K562 (cell line): Measurements from ENCODE around the gene CARMIL3. TPM values are rescaled to one million over a fixed set of nuclear protein-coding genes. Genes with fewer than 3 reads are reported as not detected.

Source experiments
- C11orf30 ChIP-seq: fragments of 450-650 bp; IDR thresholded peaks from 2 replicates; pipeline ENCODE4 v1.6.1; 2016; ENCODE audit warnings: low read depth, mild to moderate bottlenecking
- CBFB ChIP-seq: sonication (generic); formaldehyde crosslinking; IDR thresholded peaks from 2 replicates; pipeline ENCODE4 v1.4.0; 2020; ENCODE audit warnings: mild to moderate bottlenecking, missing genetic modification reagents
- CHD1 ChIP-seq: fragments of 200-600 bp; sonication (generic); IDR thresholded peaks from one replicate; pipeline ENCODE4 v1.6.1; 2012; ENCODE audit warnings: mild to moderate bottlenecking, moderate library complexity, low read length, inconsistent platforms
- ETS2 ChIP-seq: IDR thresholded peaks from 2 replicates; pipeline ENCODE4 v1.6.1; 2016; ENCODE audit warnings: borderline replicate concordance, missing genetic modification characterization, mild to moderate bottlenecking, moderate library complexity, missing compliant biosample characterization; ENCODE audit not compliant: poor library complexity, severe bottlenecking
- GABPB1 ChIP-seq: sonication (generic); formaldehyde crosslinking; IDR thresholded peaks from 2 replicates; pipeline ENCODE4 v1.8.0; 2022; ENCODE audit warnings: mild to moderate bottlenecking, missing genetic modification reagents
- GATAD2B ChIP-seq: fragments of 450-650 bp; IDR thresholded peaks from 2 replicates; pipeline ENCODE4 v1.6.1; 2017; ENCODE audit warnings: mild to moderate bottlenecking, borderline replicate concordance
- POLR2AphosphoS2 ChIP-seq: IDR thresholded peaks from 2 replicates; pipeline ENCODE4 v1.6.1; 2012; ENCODE audit warnings: low read length, improper control_type of control experiment
- SMAD4 ChIP-seq: fragments of 250-450 bp; sonication (Bioruptor Pico); conservative IDR thresholded peaks from 2 replicates; pipeline ENCODE4 v1.8.0; 2021; ENCODE audit warnings: inconsistent platforms, mild to moderate bottlenecking, moderate library complexity
- SPI1 ChIP-seq: IDR thresholded peaks from 2 replicates; pipeline ENCODE4 v1.6.1; 2011; ENCODE audit warnings: low read depth, low read length, control low read depth, borderline replicate concordance
- SREBF2 ChIP-seq: sonication (generic); formaldehyde crosslinking; IDR thresholded peaks from 2 replicates; pipeline ENCODE4 v1.4.0; 2020; ENCODE audit warnings: mild to moderate bottlenecking, missing genetic modification reagents
- XRCC3 ChIP-seq: fragments of 450-650 bp; IDR thresholded peaks from 2 replicates; pipeline ENCODE4 v1.6.1; 2017; ENCODE audit warnings: mild to moderate bottlenecking, moderate library complexity
- ZKSCAN1 ChIP-seq: fragments of 150-350 bp; IDR thresholded peaks from 2 replicates; pipeline ENCODE4 v1.6.1; 2016; ENCODE audit warnings: low read depth, low read length
- ZNF134 ChIP-seq: fragments of 250-450 bp; sonication (Bioruptor Pico); conservative IDR thresholded peaks from 2 replicates; pipeline ENCODE4 v1.4.0; 2020
- polyA plus RNA-seq, 8 experiments: library from polyadenylated mRNA; depleted of rRNA in 4 of 8; stranded (reverse) in 5 of 8; unstranded in 3 of 8; fragments of >200 nt; fragmentation: Nextera tagmentation in 2 of 8; fragmentation: Illumina TruSeq in 1 of 8; extraction: Ambion mirVana in 2 of 8; extraction: Trizol in 1 of 8; gene quantifications; 2 replicates each; pipeline versions ENCODE4 v1.2.1 to v1.2.3, GENCODE V29; 2011 to 2014; ENCODE audit warnings: inconsistent platforms in 1 of 8, missing spikeins in 1 of 8
- total RNA-seq, 7 experiments: library from RNA; depleted of rRNA in 6 of 7; stranded (reverse); fragments of >200 nt in 6 of 7; fragmentation: Illumina TruSeq in 2 of 7; extraction: Trizol in 2 of 7; gene quantifications; 2 replicates each; pipeline versions ENCODE4 v1.2.1 to v1.2.3, GENCODE V29; 2011 to 2021; ENCODE audit warnings: low replicate concordance in 1 of 7
- TF ChIP-seq, protein P1 (sequence below): fragments of 450-650 bp; IDR thresholded peaks from 2 replicates; pipeline ENCODE4 v1.6.1; 2016
- TF ChIP-seq, protein P2 (sequence below): fragments of 250-450 bp; sonication (Bioruptor Pico); IDR thresholded peaks from 2 replicates; pipeline ENCODE4 v1.8.0; 2021; ENCODE audit warnings: borderline replicate concordance, mild to moderate bottlenecking, moderate library complexity; ENCODE audit not compliant: poor library complexity, severe bottlenecking
- TF ChIP-seq, protein P3 (sequence below): sonication (generic); formaldehyde crosslinking; IDR thresholded peaks from 2 replicates; pipeline ENCODE4 v1.5.0; 2020; ENCODE audit warnings: missing genetic modification reagents
- TF ChIP-seq, protein P4 (sequence below): sonication (generic); formaldehyde crosslinking; IDR thresholded peaks from 2 replicates; pipeline ENCODE4 v1.8.1; 2023; ENCODE audit warnings: mild to moderate bottlenecking, missing genetic modification reagents
- TF ChIP-seq, protein P5 (sequence below): fragments of 450-650 bp; IDR thresholded peaks from one replicate; pipeline ENCODE4 v1.6.1; 2018; ENCODE audit warnings: mild to moderate bottlenecking, moderate library complexity; ENCODE audit not compliant: partially characterized antibody

CARMIL3 gene
- total and polyA plus RNA-seq, 9 of the 15 experiments (the other 6 are each of a cell fraction or from before 2014, with no cell fraction given) = 0.01 to 0.11 (median 0.05) TPM; not detected in 5

DNA sequence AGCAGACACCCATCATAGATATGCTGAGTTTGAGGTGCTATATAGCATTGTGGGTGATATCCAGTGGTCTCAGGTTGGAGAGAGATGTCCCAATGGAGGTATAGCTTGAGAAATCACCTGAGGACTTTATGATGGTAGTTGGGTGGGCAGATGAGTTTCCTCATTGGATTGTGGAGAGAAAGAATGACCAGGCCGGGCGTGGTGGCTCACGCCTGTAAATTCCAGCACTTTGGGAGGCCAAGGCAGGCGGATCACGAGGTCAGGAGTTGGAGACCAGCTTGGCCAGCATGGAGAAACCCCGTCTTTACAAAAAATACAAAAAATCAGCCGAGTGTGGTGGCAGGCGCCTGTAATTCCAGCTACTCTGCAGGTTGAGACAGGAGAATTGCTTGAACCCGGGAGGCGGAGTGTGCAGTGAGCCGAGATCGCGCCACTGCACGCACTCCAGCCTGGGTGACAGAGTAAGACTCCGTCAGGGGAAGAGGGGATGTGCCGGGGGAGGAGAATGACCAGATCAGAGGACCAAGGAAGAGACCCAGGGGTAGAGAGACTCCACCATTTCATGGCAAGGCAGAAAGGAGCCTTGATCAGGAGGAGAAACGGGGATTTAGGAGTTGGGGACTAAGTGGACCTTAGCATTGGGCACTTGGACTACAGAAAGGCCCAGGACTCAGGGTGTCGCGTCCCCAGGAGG is 41.5 kb downstream of the CARMIL3 start (continued):
- TF ChIP-seq ETS2 (tag) (peak; percentile 44), C11orf30 (no peak), CBFB (no peak), GABPB1 (CRISPR knock-in tag) (no peak), XRCC3 (no peak), GATAD2B (no peak), ZNF134 (CRISPR knock-in tag) (no peak), SREBF2 (CRISPR knock-in tag) (no peak), SMAD4 (CRISPR knock-in tag) (no peak), SPI1 (peak; percentile 38; the same call in 1 of the 2 replicates), POLR2AphosphoS2 (no peak), CHD1 (no peak), ZKSCAN1 (no peak)
- TF ChIP-seq, protein P1, sequence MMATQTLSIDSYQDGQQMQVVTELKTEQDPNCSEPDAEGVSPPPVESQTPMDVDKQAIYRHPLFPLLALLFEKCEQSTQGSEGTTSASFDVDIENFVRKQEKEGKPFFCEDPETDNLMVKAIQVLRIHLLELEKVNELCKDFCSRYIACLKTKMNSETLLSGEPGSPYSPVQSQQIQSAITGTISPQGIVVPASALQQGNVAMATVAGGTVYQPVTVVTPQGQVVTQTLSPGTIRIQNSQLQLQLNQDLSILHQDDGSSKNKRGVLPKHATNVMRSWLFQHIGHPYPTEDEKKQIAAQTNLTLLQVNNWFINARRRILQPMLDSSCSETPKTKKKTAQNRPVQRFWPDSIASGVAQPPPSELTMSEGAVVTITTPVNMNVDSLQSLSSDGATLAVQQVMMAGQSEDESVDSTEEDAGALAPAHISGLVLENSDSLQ = no peak
- TF ChIP-seq, protein P2, sequence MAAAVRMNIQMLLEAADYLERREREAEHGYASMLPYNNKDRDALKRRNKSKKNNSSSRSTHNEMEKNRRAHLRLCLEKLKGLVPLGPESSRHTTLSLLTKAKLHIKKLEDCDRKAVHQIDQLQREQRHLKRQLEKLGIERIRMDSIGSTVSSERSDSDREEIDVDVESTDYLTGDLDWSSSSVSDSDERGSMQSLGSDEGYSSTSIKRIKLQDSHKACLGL = no peak
- TF ChIP-seq, protein P3, sequence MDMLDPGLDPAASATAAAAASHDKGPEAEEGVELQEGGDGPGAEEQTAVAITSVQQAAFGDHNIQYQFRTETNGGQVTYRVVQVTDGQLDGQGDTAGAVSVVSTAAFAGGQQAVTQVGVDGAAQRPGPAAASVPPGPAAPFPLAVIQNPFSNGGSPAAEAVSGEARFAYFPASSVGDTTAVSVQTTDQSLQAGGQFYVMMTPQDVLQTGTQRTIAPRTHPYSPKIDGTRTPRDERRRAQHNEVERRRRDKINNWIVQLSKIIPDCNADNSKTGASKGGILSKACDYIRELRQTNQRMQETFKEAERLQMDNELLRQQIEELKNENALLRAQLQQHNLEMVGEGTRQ (CRISPR knock-in tag) = no peak
- TF ChIP-seq, protein P4, sequence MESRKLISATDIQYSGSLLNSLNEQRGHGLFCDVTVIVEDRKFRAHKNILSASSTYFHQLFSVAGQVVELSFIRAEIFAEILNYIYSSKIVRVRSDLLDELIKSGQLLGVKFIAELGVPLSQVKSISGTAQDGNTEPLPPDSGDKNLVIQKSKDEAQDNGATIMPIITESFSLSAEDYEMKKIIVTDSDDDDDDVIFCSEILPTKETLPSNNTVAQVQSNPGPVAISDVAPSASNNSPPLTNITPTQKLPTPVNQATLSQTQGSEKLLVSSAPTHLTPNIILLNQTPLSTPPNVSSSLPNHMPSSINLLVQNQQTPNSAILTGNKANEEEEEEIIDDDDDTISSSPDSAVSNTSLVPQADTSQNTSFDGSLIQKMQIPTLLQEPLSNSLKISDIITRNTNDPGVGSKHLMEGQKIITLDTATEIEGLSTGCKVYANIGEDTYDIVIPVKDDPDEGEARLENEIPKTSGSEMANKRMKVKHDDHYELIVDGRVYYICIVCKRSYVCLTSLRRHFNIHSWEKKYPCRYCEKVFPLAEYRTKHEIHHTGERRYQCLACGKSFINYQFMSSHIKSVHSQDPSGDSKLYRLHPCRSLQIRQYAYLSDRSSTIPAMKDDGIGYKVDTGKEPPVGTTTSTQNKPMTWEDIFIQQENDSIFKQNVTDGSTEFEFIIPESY (CRISPR knock-in tag) = peak; percentile 84
- TF ChIP-seq, protein P5, sequence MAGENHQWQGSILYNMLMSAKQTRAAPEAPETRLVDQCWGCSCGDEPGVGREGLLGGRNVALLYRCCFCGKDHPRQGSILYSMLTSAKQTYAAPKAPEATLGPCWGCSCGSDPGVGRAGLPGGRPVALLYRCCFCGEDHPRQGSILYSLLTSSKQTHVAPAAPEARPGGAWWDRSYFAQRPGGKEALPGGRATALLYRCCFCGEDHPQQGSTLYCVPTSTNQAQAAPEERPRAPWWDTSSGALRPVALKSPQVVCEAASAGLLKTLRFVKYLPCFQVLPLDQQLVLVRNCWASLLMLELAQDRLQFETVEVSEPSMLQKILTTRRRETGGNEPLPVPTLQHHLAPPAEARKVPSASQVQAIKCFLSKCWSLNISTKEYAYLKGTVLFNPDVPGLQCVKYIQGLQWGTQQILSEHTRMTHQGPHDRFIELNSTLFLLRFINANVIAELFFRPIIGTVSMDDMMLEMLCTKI = no peak
